Amniotic epithelial cell (primary cell): Measurements from ENCODE around the gene TMEM37.
A peak's percentile ranks its signal among the peaks of the same experiment; 100 is the strongest.

Experiments used
- DNase-seq: peaks from one replicate; pipeline ENCODE4 v3.0.0-alpha.2; 2010; ENCODE audit warnings: low read depth

Gene TMEM37

GRCh38 chr2:119455066-119455718, 23.5 kb downstream of the TMEM37 start:
- peak; percentile 52 for DNase-seq

- DNase-seq = no peak
Observed at GRCh38 chr2:119460076-119460475, 28.4 kb downstream of the TMEM37 start.

- no peak for DNase-seq
Observed at GRCh38 chr2:119461811-119462210, 30.2 kb downstream of the TMEM37 start.

- no peak for DNase-seq
Observed at GRCh38 chr2:119462574-119462973, 30.9 kb downstream of the TMEM37 start.

- no peak for DNase-seq
Observed at GRCh38 chr2:119463136-119463535, 31.5 kb downstream of the TMEM37 start.

GRCh38 chr2:119463990-119464389, 32.3 kb downstream of the TMEM37 start:
- no peak for DNase-seq

- DNase-seq = no peak
Observed at GRCh38 chr2:119464981-119465380, 33.3 kb downstream of the TMEM37 start.

- DNase-seq = no peak
Observed at GRCh38 chr2:119465687-119466086, 34.0 kb downstream of the TMEM37 start.

- DNase-seq = no peak
Observed at GRCh38 chr2:119466373-119466772, 34.7 kb downstream of the TMEM37 start.

- peak; percentile 34 for DNase-seq
Observed at GRCh38 chr2:119468154-119468955, 36.7 kb downstream of the TMEM37 start.

GRCh38 chr2:119469131-119469530, 37.5 kb downstream of the TMEM37 start:
- DNase-seq = no peak

- no peak for DNase-seq
Observed at GRCh38 chr2:119469661-119470297, 38.1 kb downstream of the TMEM37 start.

- no peak for DNase-seq
Observed at GRCh38 chr2:119472749-119473148, 41.1 kb downstream of the TMEM37 start.

- no peak for DNase-seq
Observed at GRCh38 chr2:119473621-119474370, 42.1 kb downstream of the TMEM37 start.

- no peak for DNase-seq
Observed at GRCh38 chr2:119474371-119475224, 42.9 kb downstream of the TMEM37 start.

- DNase-seq = no peak
Observed at GRCh38 chr2:119475225-119475856, 43.7 kb downstream of the TMEM37 start.

GRCh38 chr2:119475857-119476244, 44.2 kb downstream of the TMEM37 start:
- no peak for DNase-seq

GRCh38 chr2:119476301-119477112, 44.9 kb downstream of the TMEM37 start:
- peak; percentile 51 for DNase-seq

GRCh38 chr2:119477113-119477505, 45.5 kb downstream of the TMEM37 start:
- no peak for DNase-seq
